Posterior cingulate gyrus (tissue), 11 donors: ENCODE data around the gene MMGT1.
"Not testable (repeated sequence)": the region's sequence is repeated elsewhere in the genome, so short reads cannot be mapped to it uniquely, and the experiment has no call there.

Source experiments
- DNase-seq, 10 donors: peaks; one replicate each; pipeline versions ENCODE4 v3.0.0 to v3.0.0-alpha.2; 2020 to 2021; ENCODE audit warnings: mixed read lengths in 3 of 10
- intact Hi-C: fragments of 100-400 bp; cut with DNase I; formaldehyde crosslinking; loops from one replicate; pipeline ENCODE4 v1.15.1; 2023

Gene MMGT1

DNA sequence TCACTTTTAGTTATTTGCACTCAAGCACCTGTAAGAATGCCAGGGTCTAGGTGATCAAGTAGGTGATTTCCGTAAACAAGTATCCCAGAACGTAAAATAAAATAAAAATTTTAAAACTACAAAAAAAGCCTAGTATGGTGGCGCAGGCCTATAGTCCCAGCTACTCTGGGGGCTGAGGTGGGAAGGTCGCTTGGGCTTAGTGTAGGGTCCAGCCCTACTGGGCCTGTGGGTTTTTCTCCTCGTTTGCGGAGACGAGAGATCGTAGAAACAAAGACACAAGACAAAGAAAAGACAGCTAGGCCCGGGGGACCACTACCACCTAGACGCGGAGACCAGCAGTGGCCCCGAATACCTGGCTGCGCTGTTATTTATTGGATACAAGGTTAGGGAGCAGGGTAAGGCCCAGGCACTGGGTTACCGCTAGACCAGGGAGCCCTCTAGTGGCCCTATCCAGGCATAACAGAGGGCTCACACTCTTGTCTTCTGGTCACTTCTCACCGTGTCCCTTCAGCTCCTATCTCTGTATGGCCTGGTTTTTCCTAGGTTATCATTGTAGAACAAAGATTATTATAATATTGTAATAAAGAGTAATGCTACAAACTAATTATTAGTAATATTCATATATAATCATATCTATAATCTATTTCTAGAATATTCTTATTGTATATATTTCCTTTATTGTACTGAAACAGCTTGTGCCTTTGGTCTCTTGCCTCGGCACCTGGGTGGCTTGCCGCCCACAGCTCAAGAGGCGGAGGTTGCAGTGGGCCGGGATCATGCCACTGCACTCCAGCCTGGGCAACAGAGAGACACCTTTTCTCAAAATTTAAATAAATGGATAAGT is 41.9 kb downstream of the MMGT1 start:
- peak in 8 of 10 donors; percentile 16 to 88 (median 42) for DNase-seq
- intact Hi-C loops: no loop called here

DNA sequence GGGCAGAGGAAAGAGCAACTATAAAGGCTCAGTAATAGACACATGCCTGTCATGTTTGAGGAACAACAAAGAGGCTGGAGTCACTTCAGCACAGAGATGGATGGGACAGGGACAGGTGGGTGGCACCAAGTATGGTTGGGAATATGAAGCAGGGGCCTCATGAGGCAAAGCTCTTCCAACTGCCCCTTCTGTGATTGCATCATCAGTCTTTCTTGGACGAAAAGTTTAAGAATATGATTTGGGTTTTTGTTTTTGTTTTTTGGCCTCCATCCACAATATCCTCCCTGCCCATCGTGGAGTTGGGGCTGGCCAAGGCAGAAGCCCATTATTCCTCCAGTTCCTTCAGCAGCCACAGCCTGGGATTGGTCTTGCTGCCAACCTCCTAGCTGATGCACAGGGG is 45.9 kb downstream of the MMGT1 start:
- intact Hi-C loops: no loop called here
- no peak for DNase-seq

DNA sequence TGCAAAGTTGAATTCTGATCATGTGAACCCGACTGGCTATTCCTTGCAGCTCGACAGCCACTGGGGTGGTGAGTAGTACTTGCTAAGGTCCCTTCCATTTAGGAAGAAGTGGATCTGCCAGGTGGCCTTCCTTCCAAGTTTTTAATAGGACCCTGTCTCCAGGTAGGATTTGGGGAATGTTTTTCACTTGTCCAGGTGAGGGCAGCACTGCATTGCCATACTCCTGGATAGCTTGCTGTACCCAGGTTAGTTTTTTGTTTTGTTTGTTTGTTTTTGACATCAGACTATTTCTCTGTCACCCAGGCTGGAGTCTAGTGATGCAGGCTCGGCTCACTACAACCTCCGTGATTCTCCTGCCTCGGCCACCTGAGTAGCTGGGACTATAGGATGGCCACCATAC is 50.4 kb downstream of the MMGT1 start:
- intact Hi-C loops: no loop called here
- no peak for DNase-seq

DNA sequence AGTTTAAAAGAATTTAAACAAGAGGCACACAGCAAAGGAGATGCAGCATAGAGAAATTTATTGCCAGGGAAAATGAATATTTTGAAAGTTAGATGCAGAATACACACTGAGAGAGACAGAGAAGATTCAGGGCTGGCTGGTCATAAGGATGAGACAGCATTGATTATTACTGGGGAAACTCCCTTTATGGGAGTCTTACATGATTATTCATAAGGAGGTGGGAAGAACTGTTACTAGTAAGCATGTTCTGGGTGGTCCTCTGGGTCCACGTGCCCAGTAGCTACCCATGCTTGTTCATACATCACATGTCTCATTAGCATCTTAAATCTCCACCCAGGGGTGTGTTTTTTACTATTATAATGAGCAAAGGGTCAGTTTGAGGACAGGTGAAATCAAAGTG is 53.3 kb downstream of the MMGT1 start:
- DNase-seq, intact Hi-C loops: not testable (repeated sequence)

DNA sequence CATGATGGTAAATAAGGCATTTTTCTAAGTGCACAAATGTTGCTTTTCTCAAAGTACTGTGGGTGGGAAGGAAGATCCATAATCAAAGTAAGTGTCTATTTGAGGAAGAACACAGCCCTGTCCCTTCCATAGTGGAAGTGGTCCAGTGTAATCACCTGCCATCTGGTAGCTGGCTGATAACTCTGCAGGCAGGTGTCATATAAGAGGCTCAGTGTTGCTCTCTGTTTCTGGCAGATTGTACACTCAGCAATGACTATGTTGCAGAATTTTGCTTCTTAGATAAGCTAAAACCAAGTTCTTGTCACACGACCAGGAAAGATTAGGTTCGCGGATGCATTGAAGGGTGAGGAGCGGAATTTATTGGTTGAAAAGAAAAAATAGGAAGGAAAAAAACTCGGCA is 59.4 kb downstream of the MMGT1 start:
- intact Hi-C loops: no loop called here
- no peak for DNase-seq
